ENCODE measurements around the gene C5orf34.
"Not testable (repeated sequence)": the region's sequence is repeated elsewhere in the genome, so short reads cannot be mapped to it uniquely, and the experiment has no call there.

C5orf34 gene

DNA sequence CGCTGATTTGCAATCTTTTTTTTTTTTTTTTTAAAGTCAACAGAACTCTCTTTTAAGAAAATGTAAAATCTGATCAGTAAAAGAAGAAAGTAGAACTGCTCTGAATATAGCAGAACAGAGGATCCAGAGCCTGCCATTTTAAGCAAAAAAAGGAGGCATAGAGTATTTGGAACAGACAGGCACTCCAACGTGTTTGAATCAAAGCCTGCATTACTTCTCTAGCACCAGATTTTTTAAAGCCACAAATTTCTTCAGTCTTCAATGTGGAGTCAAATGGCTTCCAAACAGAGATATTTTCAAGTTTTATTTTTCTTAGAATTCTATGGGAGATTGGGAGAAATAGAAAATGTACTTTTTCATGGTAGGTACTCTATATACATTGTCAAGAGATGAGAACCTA is 36.8 kb upstream of the C5orf34 start:
- no peak overlapping the region for H3K27ac ChIP-seq (ENCODE audit: low read depth, low read length)
- peaks cover 81% of the 10 kb centered on the region for H3K36me3 ChIP-seq (ENCODE audit: control insufficient read depth, insufficient read depth, low read length)
- H3K9ac ChIP-seq (ENCODE audit: low read depth, low read length) = no peak overlapping the region
- H3K4me3 ChIP-seq (ENCODE audit: low read depth, low read length) = no peak overlapping the region
- H3K27me3 ChIP-seq (ENCODE audit: control insufficient read depth, insufficient read depth, low read length) = no peaks in the 10 kb centered on the region
- H3K4me1 ChIP-seq (ENCODE audit: control insufficient read depth, insufficient read depth, low read length) = peaks cover 24% of the 10 kb centered on the region
- no peaks in the 10 kb centered on the region for H3K9me3 ChIP-seq (ENCODE audit: control insufficient read depth, insufficient read depth, low read length)

- Histone ChIP-seq H3K4me1 (ENCODE audit: control insufficient read depth, insufficient read depth, low read length) (peaks cover 11% of the 10 kb centered on the region), H3K36me3 (ENCODE audit: control insufficient read depth, insufficient read depth, low read length) (peaks cover 92% of the 10 kb centered on the region)
- not testable (repeated sequence) for H3K9me3 ChIP-seq (ENCODE audit: control insufficient read depth, insufficient read depth, low read length); H3K27ac ChIP-seq (ENCODE audit: low read depth, low read length); H3K27me3 ChIP-seq (ENCODE audit: control insufficient read depth, insufficient read depth, low read length); H3K4me3 ChIP-seq (ENCODE audit: low read depth, low read length); H3K9ac ChIP-seq (ENCODE audit: low read depth, low read length)
Observed at GRCh38 chr5:43549272-43549671, 34.3 kb upstream of the C5orf34 start.

GRCh38 chr5:43548358-43548757 is 33.4 kb upstream of the C5orf34 start:
- Histone ChIP-seq H3K36me3 (ENCODE audit: control insufficient read depth, insufficient read depth, low read length) (peaks cover 93% of the 10 kb centered on the region), H3K9ac (ENCODE audit: low read depth, low read length) (no peak overlapping the region), H3K4me1 (ENCODE audit: control insufficient read depth, insufficient read depth, low read length) (0 out of 2 replicates have a peak, but pooled peaks cover 6% of the 10 kb centered on the region), H3K27me3 (ENCODE audit: control insufficient read depth, insufficient read depth, low read length) (no peaks in the 10 kb centered on the region), H3K27ac (ENCODE audit: low read depth, low read length) (no peak overlapping the region), H3K9me3 (ENCODE audit: control insufficient read depth, insufficient read depth, low read length) (no peaks in the 10 kb centered on the region), H3K4me3 (ENCODE audit: low read depth, low read length) (no peak overlapping the region)

DNA sequence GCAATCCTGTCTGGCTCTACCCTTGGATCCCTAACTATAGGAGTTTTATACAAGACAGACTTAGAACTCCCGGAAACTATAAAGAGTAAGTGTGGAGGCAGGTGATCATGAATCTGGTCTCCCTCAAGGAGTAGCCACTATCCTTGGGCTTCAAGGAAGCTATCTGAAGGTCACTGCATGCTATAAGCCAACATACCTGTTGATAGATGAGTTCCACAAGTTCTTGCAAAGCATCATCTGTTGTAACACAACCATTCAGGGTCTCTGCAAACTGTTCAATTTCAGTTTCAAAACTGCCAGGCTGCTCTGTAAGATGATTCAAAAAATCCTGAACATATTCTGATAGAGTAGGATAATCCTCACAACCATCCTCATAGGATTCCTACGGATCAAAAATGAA is 32.6 kb upstream of the C5orf34 start:
- no peaks in the 10 kb centered on the region for H3K27me3 ChIP-seq (ENCODE audit: control insufficient read depth, insufficient read depth, low read length)
- 0 out of 2 replicates have a peak, but pooled peaks cover under 1% of the 10 kb centered on the region for H3K4me1 ChIP-seq (ENCODE audit: control insufficient read depth, insufficient read depth, low read length)
- no peak overlapping the region for H3K27ac ChIP-seq (ENCODE audit: low read depth, low read length)
- no peaks in the 10 kb centered on the region for H3K9me3 ChIP-seq (ENCODE audit: control insufficient read depth, insufficient read depth, low read length)
- H3K4me3 ChIP-seq (ENCODE audit: low read depth, low read length) = no peak overlapping the region
- H3K36me3 ChIP-seq (ENCODE audit: control insufficient read depth, insufficient read depth, low read length) = peaks cover 93% of the 10 kb centered on the region
- no peak overlapping the region for H3K9ac ChIP-seq (ENCODE audit: low read depth, low read length)

- Histone ChIP-seq H3K4me3 (ENCODE audit: low read depth, low read length) (no peak overlapping the region), H3K9me3 (ENCODE audit: control insufficient read depth, insufficient read depth, low read length) (no peaks in the 10 kb centered on the region), H3K27me3 (ENCODE audit: control insufficient read depth, insufficient read depth, low read length) (no peaks in the 10 kb centered on the region), H3K36me3 (ENCODE audit: control insufficient read depth, insufficient read depth, low read length) (peaks cover 96% of the 10 kb centered on the region), H3K9ac (ENCODE audit: low read depth, low read length) (no peak overlapping the region), H3K27ac (ENCODE audit: low read depth, low read length) (no peak overlapping the region), H3K4me1 (ENCODE audit: control insufficient read depth, insufficient read depth, low read length) (no peaks in the 10 kb centered on the region)
Observed at GRCh38 chr5:43543434-43543833, 28.5 kb upstream of the C5orf34 start.

- Histone ChIP-seq H3K27me3 (ENCODE audit: control insufficient read depth, insufficient read depth, low read length) (no peaks in the 10 kb centered on the region), H3K27ac (ENCODE audit: low read depth, low read length) (no peak overlapping the region), H3K9ac (ENCODE audit: low read depth, low read length) (no peak overlapping the region), H3K36me3 (ENCODE audit: control insufficient read depth, insufficient read depth, low read length) (peaks cover 96% of the 10 kb centered on the region), H3K9me3 (ENCODE audit: control insufficient read depth, insufficient read depth, low read length) (no peaks in the 10 kb centered on the region), H3K4me3 (ENCODE audit: low read depth, low read length) (no peak overlapping the region), H3K4me1 (ENCODE audit: control insufficient read depth, insufficient read depth, low read length) (no peaks in the 10 kb centered on the region)
Observed at GRCh38 chr5:43540746-43541145, 25.8 kb upstream of the C5orf34 start.

DNA sequence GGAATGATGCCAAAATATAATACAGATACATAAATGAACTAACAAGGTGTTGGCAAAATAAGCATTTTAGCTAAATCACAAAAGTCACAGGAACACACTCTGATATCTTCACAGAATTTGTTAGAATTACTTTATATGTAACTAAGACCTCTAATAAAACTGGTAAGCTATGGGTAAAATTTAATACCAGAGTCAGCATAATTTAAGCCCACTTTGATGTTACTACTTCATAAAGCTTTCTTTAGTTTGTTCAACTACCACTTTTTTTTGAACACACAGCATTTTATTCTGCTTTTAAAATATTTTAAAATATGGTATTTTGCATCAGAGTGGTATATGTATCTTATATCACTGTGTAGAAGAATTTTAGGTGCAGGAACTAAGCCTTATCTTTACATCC is 22.0 kb upstream of the C5orf34 start:
- Histone ChIP-seq H3K9me3 (ENCODE audit: control insufficient read depth, insufficient read depth, low read length) (no peaks in the 10 kb centered on the region), H3K9ac (ENCODE audit: low read depth, low read length) (no peak overlapping the region), H3K4me3 (ENCODE audit: low read depth, low read length) (no peak overlapping the region), H3K27ac (ENCODE audit: low read depth, low read length) (no peak overlapping the region), H3K4me1 (ENCODE audit: control insufficient read depth, insufficient read depth, low read length) (no peaks in the 10 kb centered on the region), H3K36me3 (ENCODE audit: control insufficient read depth, insufficient read depth, low read length) (peaks cover 97% of the 10 kb centered on the region), H3K27me3 (ENCODE audit: control insufficient read depth, insufficient read depth, low read length) (no peaks in the 10 kb centered on the region)

DNA sequence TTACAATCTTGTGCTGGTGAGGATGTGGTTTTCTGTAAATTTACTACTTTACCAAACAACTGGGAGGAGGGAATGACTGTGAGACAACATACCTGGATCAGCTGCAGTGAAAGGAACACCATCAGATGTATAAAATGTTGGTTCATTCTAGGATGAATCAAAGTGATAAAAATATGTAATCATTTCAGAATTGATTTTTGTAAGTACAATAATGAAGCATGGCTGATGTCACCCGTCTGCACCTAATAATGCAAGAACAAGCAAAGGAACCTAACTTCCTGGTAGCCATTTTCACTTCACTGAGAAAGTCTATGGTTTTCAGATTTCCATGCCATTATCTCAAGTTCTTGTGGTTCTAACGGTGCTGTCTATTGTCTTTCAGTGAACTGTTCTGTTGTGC is 18.7 kb upstream of the C5orf34 start:
- no peaks in the 10 kb centered on the region for H3K9me3 ChIP-seq (ENCODE audit: control insufficient read depth, insufficient read depth, low read length)
- peaks cover 100% of the 10 kb centered on the region for H3K36me3 ChIP-seq (ENCODE audit: control insufficient read depth, insufficient read depth, low read length)
- no peak overlapping the region for H3K4me3 ChIP-seq (ENCODE audit: low read depth, low read length)
- H3K4me1 ChIP-seq (ENCODE audit: control insufficient read depth, insufficient read depth, low read length) = no peaks in the 10 kb centered on the region
- H3K27me3 ChIP-seq (ENCODE audit: control insufficient read depth, insufficient read depth, low read length) = no peaks in the 10 kb centered on the region
- H3K9ac ChIP-seq (ENCODE audit: low read depth, low read length) = no peak overlapping the region
- no peak overlapping the region for H3K27ac ChIP-seq (ENCODE audit: low read depth, low read length)

GRCh38 chr5:43530648-43531047 is 15.7 kb upstream of the C5orf34 start:
- peaks cover 92% of the 10 kb centered on the region for H3K36me3 ChIP-seq (ENCODE audit: control insufficient read depth, insufficient read depth, low read length)
- H3K4me3 ChIP-seq (ENCODE audit: low read depth, low read length) = no peak overlapping the region
- no peaks in the 10 kb centered on the region for H3K9me3 ChIP-seq (ENCODE audit: control insufficient read depth, insufficient read depth, low read length)
- no peaks in the 10 kb centered on the region for H3K27me3 ChIP-seq (ENCODE audit: control insufficient read depth, insufficient read depth, low read length)
- H3K4me1 ChIP-seq (ENCODE audit: control insufficient read depth, insufficient read depth, low read length) = no peaks in the 10 kb centered on the region
- H3K27ac ChIP-seq (ENCODE audit: low read depth, low read length) = no peak overlapping the region
- H3K9ac ChIP-seq (ENCODE audit: low read depth, low read length) = no peak overlapping the region

DNA sequence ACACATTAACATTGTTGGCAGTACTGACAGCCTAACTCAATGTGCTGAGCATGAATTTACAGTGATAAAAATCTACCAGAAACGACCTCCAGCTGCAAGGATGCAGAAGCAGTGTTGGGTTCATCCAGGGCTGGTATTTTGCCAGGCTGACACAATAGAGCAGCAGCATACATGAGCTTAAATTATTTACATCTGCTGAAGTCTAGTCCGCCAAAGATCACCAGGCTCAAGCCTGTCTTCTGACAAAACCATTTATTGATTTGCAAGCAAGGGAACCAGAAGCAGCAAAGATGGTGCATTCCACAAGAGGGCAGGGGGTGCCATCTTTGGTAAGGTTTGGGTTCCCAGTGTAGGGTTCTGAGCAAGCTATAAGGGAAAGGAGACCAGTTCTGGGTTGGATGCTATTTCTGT is 8.7 kb upstream of the C5orf34 start:
- Histone ChIP-seq H3K9me3 (ENCODE audit: control insufficient read depth, insufficient read depth, low read length) (no peaks in the 10 kb centered on the region), H3K4me3 (ENCODE audit: low read depth, low read length) (no peak overlapping the region), H3K27ac (ENCODE audit: low read depth, low read length) (no peak overlapping the region), H3K36me3 (ENCODE audit: control insufficient read depth, insufficient read depth, low read length) (peaks cover 29% of the 10 kb centered on the region), H3K4me1 (ENCODE audit: control insufficient read depth, insufficient read depth, low read length) (no peaks in the 10 kb centered on the region), H3K9ac (ENCODE audit: low read depth, low read length) (no peak overlapping the region), H3K27me3 (ENCODE audit: control insufficient read depth, insufficient read depth, low read length) (no peaks in the 10 kb centered on the region)

DNA sequence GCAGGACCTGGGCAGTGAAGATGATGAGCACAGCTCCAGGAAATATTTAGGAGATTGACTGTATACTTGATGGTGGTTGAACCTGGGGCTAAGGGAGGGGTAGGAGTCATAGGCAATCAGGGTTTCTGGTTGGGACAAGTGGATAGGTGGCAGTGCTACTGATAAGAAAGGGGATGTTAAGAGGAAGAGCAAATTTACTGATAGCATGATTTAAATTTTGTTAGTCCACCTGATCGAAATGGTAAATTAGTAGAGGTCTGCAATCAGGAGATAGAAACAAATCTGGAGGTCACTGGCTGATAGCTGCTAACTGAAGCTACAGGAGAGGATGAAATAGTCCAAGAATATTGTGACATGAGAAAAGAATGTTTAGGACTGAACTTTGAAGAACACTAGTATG is 5.7 kb upstream of the C5orf34 start:
- Histone ChIP-seq H3K4me3 (ENCODE audit: low read depth, low read length) (no peak overlapping the region), H3K4me1 (ENCODE audit: control insufficient read depth, insufficient read depth, low read length) (peaks cover 4% of the 10 kb centered on the region; the same call in 1 of the 2 replicates), H3K9ac (ENCODE audit: low read depth, low read length) (no peak overlapping the region), H3K36me3 (ENCODE audit: control insufficient read depth, insufficient read depth, low read length) (peaks cover 7% of the 10 kb centered on the region), H3K9me3 (ENCODE audit: control insufficient read depth, insufficient read depth, low read length) (no peaks in the 10 kb centered on the region), H3K27ac (ENCODE audit: low read depth, low read length) (no peak overlapping the region), H3K27me3 (ENCODE audit: control insufficient read depth, insufficient read depth, low read length) (no peaks in the 10 kb centered on the region)

GRCh38 chr5:43515678-43516048 is 715 bp upstream of the C5orf34 start:
- Histone ChIP-seq H3K4me3 (ENCODE audit: low read depth, low read length) (peak overlapping the region; percentile 83), H3K4me1 (ENCODE audit: control insufficient read depth, insufficient read depth, low read length) (peaks cover 12% of the 10 kb centered on the region; the same call in 1 of the 2 replicates), H3K27ac (ENCODE audit: low read depth, low read length) (peak overlapping the region; percentile 94), H3K27me3 (ENCODE audit: control insufficient read depth, insufficient read depth, low read length) (no peaks in the 10 kb centered on the region), H3K36me3 (ENCODE audit: control insufficient read depth, insufficient read depth, low read length) (no peaks in the 10 kb centered on the region), H3K9me3 (ENCODE audit: control insufficient read depth, insufficient read depth, low read length) (peaks cover 5% of the 10 kb centered on the region; the same call in 1 of the 2 replicates), H3K9ac (ENCODE audit: low read depth, low read length) (peak overlapping the region; percentile 75)
